Neural crest cell (in vitro differentiated cells): ENCODE measurements around the gene TNFRSF1A. TPM values are rescaled to one million over a fixed set of nuclear protein-coding genes. Genes with fewer than 3 reads are reported as not detected.
A peak's percentile ranks its signal among the peaks of the same experiment; 100 is the strongest.

ENCODE experiments used
- DNase-seq: peaks from one replicate; pipeline ENCODE4 v3.0.0; 2021; ENCODE audit warnings: low read depth, mixed read lengths, low spot score
- H3K27ac Mint-ChIP-seq: one replicate; pipeline ENCODE4 v1.8.0; 2021; ENCODE audit warnings: mild to moderate bottlenecking, mixed read lengths; ENCODE audit not compliant: unreplicated experiment
- H3K27me3 Mint-ChIP-seq: 2 replicates; pipeline ENCODE4 v1.8.0; 2021; ENCODE audit warnings: low read depth, mild to moderate bottlenecking, mixed read lengths
- H3K36me3 Mint-ChIP-seq: 2 replicates; pipeline ENCODE4 v1.8.0; 2021; ENCODE audit warnings: low read depth, mild to moderate bottlenecking, mixed read lengths
- H3K4me1 Mint-ChIP-seq: 2 replicates; pipeline ENCODE4 v1.8.0; 2021; ENCODE audit warnings: mixed read lengths
- H3K4me3 Mint-ChIP-seq: one replicate; pipeline ENCODE4 v1.8.0; 2021; ENCODE audit warnings: mild to moderate bottlenecking, mixed read lengths
- H3K9me3 Mint-ChIP-seq: 2 replicates; pipeline ENCODE4 v1.8.0; 2021; ENCODE audit warnings: mixed read lengths
- CTCF ChIP-seq: fragments of 200-600 bp; sonication (generic); conservative IDR thresholded peaks from 2 replicates; pipeline ENCODE4 v1.5.0; 2021; ENCODE audit warnings: antibody characterized with exemption, mild to moderate bottlenecking
- total RNA-seq: library from RNA; stranded (reverse); gene quantifications from 2 replicates; pipeline ENCODE4 v1.2.1, GENCODE V29; 2021

The TNFRSF1A gene
- total RNA-seq, 1 donor from 2014 or later, result 47.7 TPM

GRCh38 chr12:6312529-6313325 lies 29.1 kb downstream of the TNFRSF1A start:
- TF ChIP-seq CTCF, result no peak
- H3K27ac Mint-ChIP-seq, result no peak overlapping the region
- peaks cover 26% of the 10 kb centered on the region for H3K27me3 Mint-ChIP-seq
- no peak for DNase-seq
- H3K4me3 Mint-ChIP-seq, result peak overlapping the region; percentile 34
- H3K4me1 Mint-ChIP-seq, result peaks cover 12% of the 10 kb centered on the region
- no peaks in the 10 kb centered on the region for H3K9me3 Mint-ChIP-seq
- H3K36me3 Mint-ChIP-seq, result no peaks in the 10 kb centered on the region

GRCh38 chr12:6311822-6312528 lies 29.9 kb downstream of the TNFRSF1A start:
- Mint-ChIP-seq H3K9me3 (no peaks in the 10 kb centered on the region), H3K27ac (no peak overlapping the region), H3K4me1 (peaks cover 15% of the 10 kb centered on the region), H3K4me3 (peak overlapping the region; percentile 34), H3K36me3 (no peaks in the 10 kb centered on the region), H3K27me3 (peaks cover 26% of the 10 kb centered on the region)
- no peak for DNase-seq
- no peak for TF ChIP-seq CTCF

- no peak for DNase-seq
- TF ChIP-seq CTCF, result no peak
- Mint-ChIP-seq H3K4me3 (peak overlapping the region; percentile 56), H3K9me3 (no peaks in the 10 kb centered on the region), H3K36me3 (no peaks in the 10 kb centered on the region), H3K4me1 (peaks cover 19% of the 10 kb centered on the region), H3K27me3 (peaks cover 30% of the 10 kb centered on the region), H3K27ac (no peak overlapping the region)
These were observed 30.9 kb downstream of the TNFRSF1A start for GRCh38 chr12:6310771-6311610.

- Mint-ChIP-seq H3K4me3 (peak overlapping the region; percentile 41), H3K27me3 (peaks cover 28% of the 10 kb centered on the region), H3K4me1 (peaks cover 15% of the 10 kb centered on the region), H3K9me3 (no peaks in the 10 kb centered on the region), H3K27ac (no peak overlapping the region), H3K36me3 (no peaks in the 10 kb centered on the region)
- DNase-seq, result no peak
- TF ChIP-seq CTCF, result no peak
These were observed 34.3 kb downstream of the TNFRSF1A start for GRCh38 chr12:6307529-6307928.

- no peak for DNase-seq
- H3K4me3 Mint-ChIP-seq, result no peak overlapping the region
- H3K27ac Mint-ChIP-seq, result no peak overlapping the region
- peaks cover 25% of the 10 kb centered on the region for H3K27me3 Mint-ChIP-seq
- H3K9me3 Mint-ChIP-seq, result no peaks in the 10 kb centered on the region
- H3K4me1 Mint-ChIP-seq, result peaks cover 15% of the 10 kb centered on the region
- no peak for TF ChIP-seq CTCF
- no peaks in the 10 kb centered on the region for H3K36me3 Mint-ChIP-seq
These were observed 35.2 kb downstream of the TNFRSF1A start for GRCh38 chr12:6306599-6307220.
